Panc1 (cell line): ENCODE measurements around the gene DDI1. TPM values are rescaled to one million over a fixed set of nuclear protein-coding genes. Genes with fewer than 3 reads are reported as not detected.

Experiments
- ATAC-seq: fragments of 200-7000 bp; cut with Tn5 transposase; 2 replicates; pipeline ENCODE4 v1.9.1; 2020; ENCODE audit warnings: mild to moderate bottlenecking, moderate library complexity
- BruUV-seq: library from RNA; stranded (reverse); fragments of 400-500 nt; replicated peaks from 2 replicates; lab custom pipeline; 2021; lab: Mats Ljungman, UMichigan
- CTCF ChIA-PET: fragments of 300-600 bp; sonication (Branson Sonifier 250); formaldehyde crosslinking; loops from one replicate; lab custom pipeline; 2022; ENCODE audit warnings: antibody characterized with exemption; lab: Charles Lee
- POLR2A ChIA-PET: fragments of 300-600 bp; sonication (Branson Sonifier 250); formaldehyde crosslinking; loops from one replicate; lab custom pipeline; 2022; ENCODE audit warnings: antibody characterized with exemption; lab: Charles Lee
- DNase-seq: peaks from one replicate; pipeline ENCODE4 v3.0.0-alpha.2; 2010; ENCODE audit warnings: low read depth, low spot score
- H3K27ac ChIP-seq: 2 replicates; pipeline ENCODE4 v1.5.1; 2011; ENCODE audit warnings: mild to moderate bottlenecking, low read length, inconsistent platforms
- H3K27me3 ChIP-seq: fragments of 200-500 bp; sonication (Bioruptor generic); 2 replicates; pipeline ENCODE4 v1.6.0; 2014; ENCODE audit warnings: low read length, inconsistent platforms; ENCODE audit not compliant: control insufficient read depth, insufficient read depth
- H3K36me3 ChIP-seq: fragments of 200-500 bp; sonication (Bioruptor generic); 2 replicates; pipeline ENCODE4 v1.5.1; 2014; ENCODE audit warnings: inconsistent platforms, mild to moderate bottlenecking, low read length, moderate library complexity; ENCODE audit not compliant: control insufficient read depth, insufficient read depth
- H3K4me1 ChIP-seq: 2 replicates; pipeline ENCODE4 v1.5.1; 2011; ENCODE audit warnings: inconsistent platforms, mild to moderate bottlenecking, low read length, moderate library complexity; ENCODE audit not compliant: control insufficient read depth, insufficient read depth
- H3K4me3 ChIP-seq, 2 experiments: 2 replicates each; pipeline ENCODE4 v1.5.1; 2011 to 2012; ENCODE audit warnings: low read depth in 2 of 2, low read length in 2 of 2, mild to moderate bottlenecking in 2 of 2, inconsistent platforms in 1 of 2, moderate library complexity in 1 of 2
- H3K9me3 ChIP-seq: fragments of 200-500 bp; sonication (Bioruptor generic); 2 replicates; pipeline ENCODE4 v1.5.1; 2014; ENCODE audit warnings: low read depth, mild to moderate bottlenecking, inconsistent platforms, low read length, moderate library complexity; ENCODE audit not compliant: control insufficient read depth, insufficient read depth
- POLR2AphosphoS5 ChIP-seq: IDR thresholded peaks from 2 replicates; pipeline ENCODE4 v1.6.1; 2012; ENCODE audit warnings: mild to moderate bottlenecking, low read depth, low read length, moderate library complexity
- SIN3A ChIP-seq: IDR thresholded peaks from 2 replicates; pipeline ENCODE4 v1.6.1; 2012; ENCODE audit warnings: low read depth, mild to moderate bottlenecking, low read length, moderate library complexity, borderline replicate concordance; ENCODE audit not compliant: insufficient read depth
- TCF7L2 ChIP-seq: IDR thresholded peaks from 2 replicates; pipeline ENCODE4 v1.6.1; 2011; ENCODE audit warnings: mild to moderate bottlenecking, low read depth, low read length, inconsistent platforms
- in situ Hi-C: cut with HindIII; loops from 2 replicates; pipeline ENCODE4 v1.10.0; 2016; ENCODE audit warnings: low sequenced_read_pairs, low pct_unique_long_range_greater_than_20kb
- intact Hi-C: fragments of 100-400 bp; cut with micrococcal nuclease; formaldehyde crosslinking; loops from one replicate; pipeline ENCODE4 v1.10.0; 2022; ENCODE audit not compliant: unreplicated experiment
- total RNA-seq: library from RNA; stranded (reverse); gene quantifications from one replicate; pipeline ENCODE4 v1.2.1, GENCODE V29; 2021; ENCODE audit not compliant: unreplicated experiment
- TF ChIP-seq, protein P1 (sequence below): fragments of 450-650 bp; IDR thresholded peaks from 2 replicates; pipeline ENCODE4 v1.5.1; 2017; ENCODE audit warnings: mild to moderate bottlenecking
- TF ChIP-seq, protein P2 (sequence below), 2 experiments: IDR thresholded peaks; 2 replicates each; pipeline ENCODE4 v1.6.1; 2011 to 2012; ENCODE audit warnings: low read depth in 2 of 2, control low read depth in 1 of 2, low read length in 1 of 2, mild to moderate bottlenecking in 1 of 2, moderate library complexity in 1 of 2; ENCODE audit not compliant: insufficient read depth in 1 of 2

The DDI1 gene
- total RNA-seq, 1 experiment from 2014 or later, result not detected

DNA sequence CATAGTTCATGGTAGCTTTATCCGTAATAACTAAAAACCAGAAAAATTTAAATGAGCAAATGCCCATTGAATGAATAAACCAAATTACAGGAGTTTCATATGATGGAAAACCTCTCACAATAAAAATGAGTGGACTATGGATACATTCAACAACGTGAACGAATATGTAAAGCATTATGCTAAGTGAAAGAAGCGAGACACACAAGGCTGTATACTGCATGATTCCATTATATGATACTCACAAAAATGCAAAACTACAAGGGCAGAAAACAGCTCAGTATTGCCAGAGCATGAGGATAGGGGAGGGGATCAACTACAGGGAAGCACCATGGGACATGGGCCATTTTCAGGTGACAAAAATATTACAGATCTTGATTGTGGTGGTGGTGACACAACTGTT is 22.2 kb downstream of the DDI1 start:
- ChIA-PET CTCF (no interaction called here), POLR2A (no interaction called here)
- H3K4me1 ChIP-seq, result no peaks in the 10 kb centered on the region
- ATAC-seq, result no peak
- TF ChIP-seq POLR2AphosphoS5, result no peak
- TF ChIP-seq, protein P1, sequence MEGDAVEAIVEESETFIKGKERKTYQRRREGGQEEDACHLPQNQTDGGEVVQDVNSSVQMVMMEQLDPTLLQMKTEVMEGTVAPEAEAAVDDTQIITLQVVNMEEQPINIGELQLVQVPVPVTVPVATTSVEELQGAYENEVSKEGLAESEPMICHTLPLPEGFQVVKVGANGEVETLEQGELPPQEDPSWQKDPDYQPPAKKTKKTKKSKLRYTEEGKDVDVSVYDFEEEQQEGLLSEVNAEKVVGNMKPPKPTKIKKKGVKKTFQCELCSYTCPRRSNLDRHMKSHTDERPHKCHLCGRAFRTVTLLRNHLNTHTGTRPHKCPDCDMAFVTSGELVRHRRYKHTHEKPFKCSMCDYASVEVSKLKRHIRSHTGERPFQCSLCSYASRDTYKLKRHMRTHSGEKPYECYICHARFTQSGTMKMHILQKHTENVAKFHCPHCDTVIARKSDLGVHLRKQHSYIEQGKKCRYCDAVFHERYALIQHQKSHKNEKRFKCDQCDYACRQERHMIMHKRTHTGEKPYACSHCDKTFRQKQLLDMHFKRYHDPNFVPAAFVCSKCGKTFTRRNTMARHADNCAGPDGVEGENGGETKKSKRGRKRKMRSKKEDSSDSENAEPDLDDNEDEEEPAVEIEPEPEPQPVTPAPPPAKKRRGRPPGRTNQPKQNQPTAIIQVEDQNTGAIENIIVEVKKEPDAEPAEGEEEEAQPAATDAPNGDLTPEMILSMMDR, result no peak
- TF ChIP-seq, protein P2, sequence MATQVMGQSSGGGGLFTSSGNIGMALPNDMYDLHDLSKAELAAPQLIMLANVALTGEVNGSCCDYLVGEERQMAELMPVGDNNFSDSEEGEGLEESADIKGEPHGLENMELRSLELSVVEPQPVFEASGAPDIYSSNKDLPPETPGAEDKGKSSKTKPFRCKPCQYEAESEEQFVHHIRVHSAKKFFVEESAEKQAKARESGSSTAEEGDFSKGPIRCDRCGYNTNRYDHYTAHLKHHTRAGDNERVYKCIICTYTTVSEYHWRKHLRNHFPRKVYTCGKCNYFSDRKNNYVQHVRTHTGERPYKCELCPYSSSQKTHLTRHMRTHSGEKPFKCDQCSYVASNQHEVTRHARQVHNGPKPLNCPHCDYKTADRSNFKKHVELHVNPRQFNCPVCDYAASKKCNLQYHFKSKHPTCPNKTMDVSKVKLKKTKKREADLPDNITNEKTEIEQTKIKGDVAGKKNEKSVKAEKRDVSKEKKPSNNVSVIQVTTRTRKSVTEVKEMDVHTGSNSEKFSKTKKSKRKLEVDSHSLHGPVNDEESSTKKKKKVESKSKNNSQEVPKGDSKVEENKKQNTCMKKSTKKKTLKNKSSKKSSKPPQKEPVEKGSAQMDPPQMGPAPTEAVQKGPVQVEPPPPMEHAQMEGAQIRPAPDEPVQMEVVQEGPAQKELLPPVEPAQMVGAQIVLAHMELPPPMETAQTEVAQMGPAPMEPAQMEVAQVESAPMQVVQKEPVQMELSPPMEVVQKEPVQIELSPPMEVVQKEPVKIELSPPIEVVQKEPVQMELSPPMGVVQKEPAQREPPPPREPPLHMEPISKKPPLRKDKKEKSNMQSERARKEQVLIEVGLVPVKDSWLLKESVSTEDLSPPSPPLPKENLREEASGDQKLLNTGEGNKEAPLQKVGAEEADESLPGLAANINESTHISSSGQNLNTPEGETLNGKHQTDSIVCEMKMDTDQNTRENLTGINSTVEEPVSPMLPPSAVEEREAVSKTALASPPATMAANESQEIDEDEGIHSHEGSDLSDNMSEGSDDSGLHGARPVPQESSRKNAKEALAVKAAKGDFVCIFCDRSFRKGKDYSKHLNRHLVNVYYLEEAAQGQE (IDR thresholded peaks at IDR 0.05; ENCODE audit: insufficient read depth in 1 of 2, low read depth in 2 of 2, low read length in 1 of 2), result no peak
- H3K27ac ChIP-seq, result no peak overlapping the region
- in situ Hi-C loops, result no loop called here
- intact Hi-C loops, result no loop called here
- BruUV-seq, result no TSS peak
- no peaks in the 10 kb centered on the region for H3K9me3 ChIP-seq
- no peak overlapping the region for H3K4me3 ChIP-seq
- no peaks in the 10 kb centered on the region for H3K36me3 ChIP-seq
- DNase-seq, result no peak
- H3K27me3 ChIP-seq, result no peaks in the 10 kb centered on the region

DNA sequence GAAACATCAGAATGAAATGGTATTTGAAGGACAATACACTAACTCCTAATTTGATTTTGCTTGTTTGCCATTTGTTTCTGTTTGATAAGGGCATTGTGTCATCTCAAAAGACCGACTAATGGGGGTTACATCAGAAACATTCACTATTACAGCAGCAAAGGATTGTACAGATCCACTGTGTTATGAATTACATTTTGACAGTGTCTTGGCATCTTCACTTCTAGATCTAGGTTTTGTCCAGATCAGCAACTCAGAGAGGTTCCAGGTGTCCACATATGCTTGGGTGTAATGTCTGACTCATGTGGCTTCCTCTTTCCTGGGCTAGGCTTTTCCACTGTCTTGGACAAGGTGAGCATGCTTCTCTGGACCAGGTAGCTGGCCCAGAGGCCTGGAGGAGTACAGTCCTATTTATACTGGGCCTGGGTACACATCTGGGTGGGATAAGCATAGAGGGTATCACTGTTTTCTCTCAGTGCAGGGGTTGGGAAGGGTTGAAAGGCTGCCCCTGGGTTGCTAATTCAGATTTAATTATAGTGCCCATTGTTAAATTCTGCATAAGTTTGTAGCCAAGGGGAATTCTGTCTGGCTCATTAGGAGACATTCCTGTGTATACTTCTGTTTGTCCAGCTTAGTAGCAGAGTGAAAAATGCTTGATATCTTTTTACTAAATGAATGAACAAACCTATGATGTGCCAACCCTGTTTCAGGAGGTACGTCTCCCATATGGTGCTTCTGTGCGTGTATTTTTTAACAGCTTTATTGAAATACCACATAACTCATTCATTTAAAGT is 23.8 kb downstream of the DDI1 start:
- no peak for DNase-seq
- no peak for ATAC-seq
- BruUV-seq, result no TSS peak
- Histone ChIP-seq H3K27ac (no peak overlapping the region), H3K4me3 (no peak overlapping the region), H3K9me3 (no peaks in the 10 kb centered on the region), H3K27me3 (no peaks in the 10 kb centered on the region), H3K36me3 (no peaks in the 10 kb centered on the region), H3K4me1 (no peaks in the 10 kb centered on the region)
- ChIA-PET POLR2A (no interaction called here), CTCF (no interaction called here)
- no peak for TF ChIP-seq TCF7L2
- in situ Hi-C loops, result no loop called here
- intact Hi-C loops, result no loop called here

DNA sequence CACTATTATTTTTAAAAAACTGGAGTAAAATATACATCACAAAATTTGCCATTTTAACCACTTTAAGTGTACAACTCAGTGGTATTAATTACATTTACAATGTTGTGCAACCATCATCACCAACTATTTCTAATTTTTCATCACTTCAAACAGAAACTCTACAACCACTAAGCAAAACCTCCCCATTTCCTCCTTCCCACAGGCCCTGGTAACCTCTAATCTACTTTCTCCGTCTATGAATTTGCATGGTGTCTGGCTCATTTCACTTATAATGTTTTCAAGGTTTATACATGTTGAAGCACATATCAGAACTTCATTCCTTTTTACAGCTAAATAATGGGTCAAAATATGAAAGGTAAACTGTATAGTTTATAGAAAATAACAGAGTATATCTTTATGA is 24.4 kb downstream of the DDI1 start:
- CTCF ChIA-PET, result no interaction called here
- no peaks in the 10 kb centered on the region for H3K9me3 ChIP-seq
- no peaks in the 10 kb centered on the region for H3K27me3 ChIP-seq
- H3K4me1 ChIP-seq, result no peaks in the 10 kb centered on the region
- no peaks in the 10 kb centered on the region for H3K36me3 ChIP-seq
- intact Hi-C loops (no loop called here), in situ Hi-C loops (no loop called here)
- POLR2A ChIA-PET, result no interaction called here
- no peak overlapping the region for H3K4me3 ChIP-seq
- no peak for ATAC-seq
- H3K27ac ChIP-seq, result no peak overlapping the region
- DNase-seq, result no peak
- no peak for TF ChIP-seq TCF7L2
- TF ChIP-seq, protein P1, result no peak
- TF ChIP-seq, protein P2 (IDR thresholded peaks at IDR 0.05; ENCODE audit: insufficient read depth in 1 of 2, low read depth in 2 of 2, low read length in 1 of 2), result no peak
- TF ChIP-seq SIN3A, result no peak
- TF ChIP-seq POLR2AphosphoS5, result no peak
- no TSS peak for BruUV-seq
